Measurements from ENCODE around the gene DHRS7B. TPM values are rescaled to one million over a fixed set of nuclear protein-coding genes. Genes with fewer than 3 reads are reported as not detected.

The DHRS7B gene
- total and polyA plus RNA-seq, 2 of the 13 experiments (the other 11 are each of a cell fraction or from before 2014, with no cell fraction given): 20.0 to 35.8 TPM

GRCh38 chr17:21126645-21127508 is at the start of gene DHRS7B (continued):
- TF ChIP-seq, protein P1, sequence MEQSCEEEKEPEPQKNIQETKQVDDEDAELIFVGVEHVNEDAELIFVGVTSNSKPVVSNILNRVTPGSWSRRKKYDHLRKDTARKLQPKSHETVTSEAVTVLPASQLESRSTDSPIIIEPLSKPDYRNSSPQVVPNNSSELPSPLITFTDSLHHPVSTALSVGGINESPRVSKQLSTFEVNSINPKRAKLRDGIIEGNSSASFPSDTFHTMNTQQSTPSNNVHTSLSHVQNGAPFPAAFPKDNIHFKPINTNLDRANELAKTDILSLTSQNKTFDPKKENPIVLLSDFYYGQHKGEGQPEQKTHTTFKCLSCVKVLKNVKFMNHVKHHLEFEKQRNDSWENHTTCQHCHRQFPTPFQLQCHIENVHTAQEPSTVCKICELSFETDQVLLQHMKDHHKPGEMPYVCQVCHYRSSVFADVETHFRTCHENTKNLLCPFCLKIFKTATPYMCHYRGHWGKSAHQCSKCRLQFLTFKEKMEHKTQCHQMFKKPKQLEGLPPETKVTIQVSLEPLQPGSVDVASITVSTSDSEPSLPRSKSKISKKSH (CRISPR knock-in tag; IDR thresholded peaks at IDR 0.05; ENCODE audit: borderline replicate concordance): 0 out of 2 replicates have a peak, but pooled peaks have one; percentile 24
- TF ChIP-seq TBX2 (CRISPR knock-in tag; IDR thresholded peaks at IDR 0.05; ENCODE audit: borderline replicate concordance) (peak; percentile 77), PTBP1 (IDR thresholded peaks at IDR 0.05; ENCODE audit: low read depth, low read length, poor library complexity, severe bottlenecking) (no peak), KDM3A (CRISPR knock-in tag; IDR thresholded peaks at IDR 0.05; ENCODE audit: low read depth) (peak; percentile 51; the same call in 1 of the 2 replicates), HOXA3 (CRISPR knock-in tag; IDR thresholded peaks at IDR 0.05) (peak; percentile 47; the same call in 1 of the 2 replicates), MED8 (CRISPR knock-in tag; IDR thresholded peaks at IDR 0.05; ENCODE audit: insufficient replicate concordance) (no peak), ZNF138 (CRISPR knock-in tag; IDR thresholded peaks at IDR 0.05; ENCODE audit: low read depth) (no peak), ARID3A (IDR thresholded peaks at IDR 0.05; ENCODE audit: low read depth, low read length) (peak; percentile 51; the same call in 1 of the 2 replicates), ZBTB4 (CRISPR knock-in tag; IDR thresholded peaks at IDR 0.05; ENCODE audit: borderline replicate concordance) (peak; percentile 40; the same call in 1 of the 2 replicates), CREB1 (IDR thresholded peaks at IDR 0.05) (peak; percentile 93), CREB1 (CRISPR knock-in tag; IDR thresholded peaks at IDR 0.05) (peak; percentile 99), CREM (IDR thresholded peaks at IDR 0.05) (peak; percentile 92), CREM (CRISPR knock-in tag; IDR thresholded peaks at IDR 0.05) (0 out of 2 replicates have a peak, but pooled peaks have one; percentile 41), AGO1 (IDR thresholded peaks at IDR 0.05; ENCODE audit: low read depth, low read length, poor library complexity, severe bottlenecking) (peak; percentile 64), NAIF1 (CRISPR knock-in tag; IDR thresholded peaks at IDR 0.05; ENCODE audit: borderline replicate concordance) (0 out of 2 replicates have a peak, but pooled peaks have one; percentile 7), ZMAT3 (CRISPR knock-in tag; conservative IDR thresholded peaks at IDR 0.05) (0 out of 2 replicates have a peak, but pooled peaks have one; percentile 24), ZBTB42 (CRISPR knock-in tag; IDR thresholded peaks at IDR 0.05) (0 out of 2 replicates have a peak, but pooled peaks have one; percentile 4), ZNF143 (CRISPR knock-in tag; IDR thresholded peaks at IDR 0.05) (0 out of 2 replicates have a peak, but pooled peaks have one; percentile 10), ZNF850 (CRISPR knock-in tag; conservative IDR thresholded peaks at IDR 0.05) (no peak)
- TF ChIP-seq, protein P2, sequence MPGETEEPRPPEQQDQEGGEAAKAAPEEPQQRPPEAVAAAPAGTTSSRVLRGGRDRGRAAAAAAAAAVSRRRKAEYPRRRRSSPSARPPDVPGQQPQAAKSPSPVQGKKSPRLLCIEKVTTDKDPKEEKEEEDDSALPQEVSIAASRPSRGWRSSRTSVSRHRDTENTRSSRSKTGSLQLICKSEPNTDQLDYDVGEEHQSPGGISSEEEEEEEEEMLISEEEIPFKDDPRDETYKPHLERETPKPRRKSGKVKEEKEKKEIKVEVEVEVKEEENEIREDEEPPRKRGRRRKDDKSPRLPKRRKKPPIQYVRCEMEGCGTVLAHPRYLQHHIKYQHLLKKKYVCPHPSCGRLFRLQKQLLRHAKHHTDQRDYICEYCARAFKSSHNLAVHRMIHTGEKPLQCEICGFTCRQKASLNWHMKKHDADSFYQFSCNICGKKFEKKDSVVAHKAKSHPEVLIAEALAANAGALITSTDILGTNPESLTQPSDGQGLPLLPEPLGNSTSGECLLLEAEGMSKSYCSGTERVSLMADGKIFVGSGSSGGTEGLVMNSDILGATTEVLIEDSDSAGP (CRISPR knock-in tag; IDR thresholded peaks at IDR 0.05; ENCODE audit: borderline replicate concordance): peak; percentile 82; the same call in 1 of the 2 replicates
